H9 (cell line): ENCODE results near the gene ACYP2. TPM values are rescaled to one million over a fixed set of nuclear protein-coding genes. Genes with fewer than 3 reads are reported as not detected.

Experiments
- DNase-seq: peaks from one replicate; pipeline ENCODE4 v3.0.0-alpha.2; 2017
- H2AFZ ChIP-seq: one replicate; pipeline ENCODE4 v1.6.1; 2013; ENCODE audit warnings: mild to moderate bottlenecking, low read length, control low read depth, moderate library complexity
- H2AK5ac ChIP-seq: 2 replicates; pipeline ENCODE4 v1.6.1; 2013; ENCODE audit warnings: low read length, control low read depth, mixed read lengths; ENCODE audit not compliant: insufficient read length
- H2BK120ac ChIP-seq: one replicate; pipeline ENCODE4 v1.6.1; 2013; ENCODE audit warnings: low read depth, mild to moderate bottlenecking, low read length, control low read depth, inconsistent platforms; ENCODE audit not compliant: poor library complexity, severe bottlenecking
- H2BK12ac ChIP-seq: 2 replicates; pipeline ENCODE4 v1.6.1; 2013; ENCODE audit warnings: low read length, control low read depth, mixed read lengths, low read depth; ENCODE audit not compliant: insufficient read length
- H2BK15ac ChIP-seq: 2 replicates; pipeline ENCODE4 v1.6.1; 2013; ENCODE audit warnings: low read depth, low read length, control low read depth
- H2BK20ac ChIP-seq: one replicate; pipeline ENCODE4 v1.6.1; 2013; ENCODE audit warnings: low read depth, mild to moderate bottlenecking, low read length, control low read depth, inconsistent platforms; ENCODE audit not compliant: poor library complexity, severe bottlenecking
- H2BK5ac ChIP-seq: 2 replicates; pipeline ENCODE4 v1.6.1; 2013; ENCODE audit warnings: low read length, control low read depth, mixed read lengths; ENCODE audit not compliant: insufficient read length
- H3K14ac ChIP-seq: 2 replicates; pipeline ENCODE4 v1.6.1; 2013; ENCODE audit warnings: low read length, control low read depth; ENCODE audit not compliant: insufficient read depth
- H3K18ac ChIP-seq: 2 replicates; pipeline ENCODE4 v1.6.1; 2013; ENCODE audit warnings: low read depth, mild to moderate bottlenecking, mixed read lengths, low read length, control low read depth; ENCODE audit not compliant: insufficient read length
- H3K23ac ChIP-seq: 2 replicates; pipeline ENCODE4 v1.6.1; 2013; ENCODE audit warnings: low read length, control low read depth, mixed read lengths, low read depth; ENCODE audit not compliant: insufficient read length
- H3K23me2 ChIP-seq: 2 replicates; pipeline ENCODE4 v1.6.1; 2013; ENCODE audit warnings: low read depth, mild to moderate bottlenecking, mixed read lengths, low read length, control low read depth; ENCODE audit not compliant: insufficient read length, poor library complexity, severe bottlenecking
- H3K27ac ChIP-seq: 2 replicates; pipeline ENCODE4 v1.5.1; 2013; ENCODE audit warnings: low read length, control low read depth, mixed read lengths, low read depth; ENCODE audit not compliant: insufficient read length
- H3K27me3 ChIP-seq: 2 replicates; pipeline ENCODE4 v1.6.1; 2013; ENCODE audit warnings: low read length, control low read depth, inconsistent platforms; ENCODE audit not compliant: insufficient read depth
- H3K4ac ChIP-seq: 2 replicates; pipeline ENCODE4 v1.6.1; 2013; ENCODE audit warnings: low read depth, mild to moderate bottlenecking, control low read depth, inconsistent platforms, low read length, moderate library complexity
- H3K4me1 ChIP-seq: 2 replicates; pipeline ENCODE4 v1.6.1; 2013; ENCODE audit warnings: low read length, control low read depth, inconsistent platforms; ENCODE audit not compliant: insufficient read depth
- H3K4me2 ChIP-seq: 2 replicates; pipeline ENCODE4 v1.6.1; 2013; ENCODE audit warnings: low read length, control low read depth, mixed read lengths; ENCODE audit not compliant: insufficient read length, insufficient read depth
- H3K56ac ChIP-seq: 2 replicates; pipeline ENCODE4 v1.6.1; 2013; ENCODE audit warnings: low read depth, mild to moderate bottlenecking, mixed read lengths, low read length, control low read depth; ENCODE audit not compliant: insufficient read length
- H3K79me1 ChIP-seq: 2 replicates; pipeline ENCODE4 v1.6.1; 2013; ENCODE audit warnings: low read depth, mild to moderate bottlenecking, moderate library complexity, low read length, control low read depth, inconsistent platforms; ENCODE audit not compliant: insufficient read depth, poor library complexity, severe bottlenecking
- H3K79me2 ChIP-seq: 2 replicates; pipeline ENCODE4 v1.6.1; 2013; ENCODE audit warnings: low read length, control low read depth, inconsistent platforms; ENCODE audit not compliant: insufficient read depth
- H3K9ac ChIP-seq: 2 replicates; pipeline ENCODE4 v1.6.1; 2013; ENCODE audit warnings: low read length, control low read depth, mixed read lengths; ENCODE audit not compliant: insufficient read length; ENCODE audit errors: extremely low read depth
- H3K9me3 ChIP-seq: one replicate; pipeline ENCODE4 v1.6.1; 2013; ENCODE audit warnings: low read depth, low read length, inconsistent platforms; ENCODE audit not compliant: control insufficient read depth
- H3T11ph ChIP-seq: one replicate; pipeline ENCODE4 v1.6.1; 2013; ENCODE audit warnings: mild to moderate bottlenecking, low read length, control low read depth, inconsistent platforms
- H4K20me1 ChIP-seq: one replicate; pipeline ENCODE4 v1.6.1; 2013; ENCODE audit not compliant: control insufficient read depth, insufficient read length, insufficient read depth
- H4K5ac ChIP-seq: 2 replicates; pipeline ENCODE4 v1.6.1; 2013; ENCODE audit warnings: low read depth, mild to moderate bottlenecking, mixed read lengths, low read length, control low read depth; ENCODE audit not compliant: insufficient read length
- H4K8ac ChIP-seq: replicated peaks from 2 replicates; pipeline ENCODE4 v1.6.1; 2013; ENCODE audit warnings: low read length, control low read depth, mixed read lengths, low read depth; ENCODE audit not compliant: insufficient read length
- H4K91ac ChIP-seq: 2 replicates; pipeline ENCODE4 v1.6.1; 2013; ENCODE audit warnings: low read depth, mild to moderate bottlenecking, moderate library complexity, mixed read lengths, low read length, control low read depth; ENCODE audit not compliant: insufficient read length
- H3K27ac Mint-ChIP-seq, 3 experiments: 2 replicates in 2 of 3; 3 replicates in 1 of 3; pipeline ENCODE4 v1.8.0; 2020 to 2021; ENCODE audit warnings: mixed read lengths in 3 of 3, mild to moderate bottlenecking in 1 of 3, moderate library complexity in 1 of 3
- H3K27me3 Mint-ChIP-seq: 2 replicates; pipeline ENCODE4 v1.8.0; 2021; ENCODE audit warnings: low read depth, mild to moderate bottlenecking, moderate library complexity, mixed read lengths
- H3K36me3 Mint-ChIP-seq, 3 experiments: 2 replicates in 2 of 3; 3 replicates in 1 of 3; pipeline ENCODE4 v1.8.0; 2020 to 2021; ENCODE audit warnings: low read depth in 3 of 3, mixed read lengths in 3 of 3; ENCODE audit not compliant: insufficient read depth in 1 of 3
- H3K4me1 Mint-ChIP-seq, 2 experiments: 2 replicates each; pipeline ENCODE4 v1.8.0; 2020; ENCODE audit warnings: mixed read lengths in 2 of 2
- H3K4me3 Mint-ChIP-seq, 2 experiments: 2 replicates in 1 of 2; 3 replicates in 1 of 2; pipeline ENCODE4 v1.8.0; 2020 to 2021; ENCODE audit warnings: mild to moderate bottlenecking in 2 of 2, mixed read lengths in 2 of 2, moderate library complexity in 1 of 2
- H3K9me3 Mint-ChIP-seq, 2 experiments: 2 replicates in 1 of 2; 3 replicates in 1 of 2; pipeline ENCODE4 v1.8.0; 2020; ENCODE audit warnings: mild to moderate bottlenecking in 2 of 2, mixed read lengths in 2 of 2, moderate library complexity in 1 of 2
- WGBS: extraction: QIAGEN DNeasy Blood & Tissue Kit; methylation state at CpG from one replicate; pipeline ENCODE4 v1.1.7; 2013; ENCODE audit warnings: missing lambda C conversion rate, low lambda C conversion rate, mixed read lengths; ENCODE audit not compliant: insufficient read length; ENCODE audit errors: extremely low coverage; 5-methylcytosine and 5-hydroxymethylcytosine counted together
- total RNA-seq: library from RNA; stranded (reverse); gene quantifications from 2 replicates; pipeline ENCODE4 v1.2.1, GENCODE V29; 2021
- TF ChIP-seq, protein P1 (sequence below): fragments of 200-600 bp; sonication (generic); conservative IDR thresholded peaks from 3 replicates; pipeline ENCODE4 v1.8.0; 2021; ENCODE audit warnings: antibody characterized with exemption, mild to moderate bottlenecking

Gene ACYP2
- total RNA-seq, 1 experiment from 2014 or later = 3.2 TPM

DNA sequence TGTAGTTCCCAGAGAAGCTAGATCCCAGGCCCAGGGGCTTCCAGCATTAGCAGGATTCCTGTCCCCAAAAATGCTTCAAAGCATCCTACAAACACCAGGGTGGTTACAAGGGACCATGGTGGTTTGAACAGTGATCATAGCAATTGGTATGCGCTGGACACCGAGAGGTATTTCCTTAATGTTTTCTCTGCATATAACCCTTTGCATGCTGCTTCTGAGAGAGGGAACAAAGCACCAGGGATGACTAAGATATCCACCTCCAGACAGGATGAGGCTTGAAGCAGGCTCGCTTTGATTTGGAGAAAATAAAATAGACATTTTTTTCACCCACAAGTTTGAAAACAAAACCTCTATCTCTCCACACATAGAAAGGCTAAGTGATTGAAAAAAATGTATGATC is 191.1 kb downstream of the ACYP2 start:
- H4K8ac ChIP-seq = no peak overlapping the region
- WGBS = no CpG with 5 or more reads among the region's 3 CpGs
- H3K9me3 ChIP-seq = no peaks in the 10 kb centered on the region
- TF ChIP-seq, protein P1, sequence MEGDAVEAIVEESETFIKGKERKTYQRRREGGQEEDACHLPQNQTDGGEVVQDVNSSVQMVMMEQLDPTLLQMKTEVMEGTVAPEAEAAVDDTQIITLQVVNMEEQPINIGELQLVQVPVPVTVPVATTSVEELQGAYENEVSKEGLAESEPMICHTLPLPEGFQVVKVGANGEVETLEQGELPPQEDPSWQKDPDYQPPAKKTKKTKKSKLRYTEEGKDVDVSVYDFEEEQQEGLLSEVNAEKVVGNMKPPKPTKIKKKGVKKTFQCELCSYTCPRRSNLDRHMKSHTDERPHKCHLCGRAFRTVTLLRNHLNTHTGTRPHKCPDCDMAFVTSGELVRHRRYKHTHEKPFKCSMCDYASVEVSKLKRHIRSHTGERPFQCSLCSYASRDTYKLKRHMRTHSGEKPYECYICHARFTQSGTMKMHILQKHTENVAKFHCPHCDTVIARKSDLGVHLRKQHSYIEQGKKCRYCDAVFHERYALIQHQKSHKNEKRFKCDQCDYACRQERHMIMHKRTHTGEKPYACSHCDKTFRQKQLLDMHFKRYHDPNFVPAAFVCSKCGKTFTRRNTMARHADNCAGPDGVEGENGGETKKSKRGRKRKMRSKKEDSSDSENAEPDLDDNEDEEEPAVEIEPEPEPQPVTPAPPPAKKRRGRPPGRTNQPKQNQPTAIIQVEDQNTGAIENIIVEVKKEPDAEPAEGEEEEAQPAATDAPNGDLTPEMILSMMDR = no peak
- no peak overlapping the region for H2BK20ac ChIP-seq
- no peaks in the 10 kb centered on the region for H3K23me2 ChIP-seq
- no peak overlapping the region for H3K4me2 ChIP-seq
- no peaks in the 10 kb centered on the region for H3K27me3 Mint-ChIP-seq
- H2AFZ ChIP-seq = no peak overlapping the region
- no peak for DNase-seq
- H3K9ac ChIP-seq = no peak overlapping the region
- no peak overlapping the region for H2AK5ac ChIP-seq
- H2BK15ac ChIP-seq = no peak overlapping the region
- H3K36me3 Mint-ChIP-seq = no peaks in the 10 kb centered on the region
- H3K56ac ChIP-seq = no peak overlapping the region
- no peaks in the 10 kb centered on the region for H4K20me1 ChIP-seq
- no peak overlapping the region for H3T11ph ChIP-seq
- H2BK5ac ChIP-seq = no peak overlapping the region
- no peak overlapping the region for H2BK12ac ChIP-seq
- H3K9me3 Mint-ChIP-seq = no peaks in the 10 kb centered on the region
- H3K79me2 ChIP-seq = no peaks in the 10 kb centered on the region
- H4K91ac ChIP-seq = no peak overlapping the region
- no peak overlapping the region for H3K4ac ChIP-seq
- no peaks in the 10 kb centered on the region for H3K79me1 ChIP-seq
- no peak overlapping the region for H3K18ac ChIP-seq
- no peaks in the 10 kb centered on the region for H3K27me3 ChIP-seq
- no peak overlapping the region for H3K27ac ChIP-seq
- no peak overlapping the region for H4K5ac ChIP-seq
- H3K4me3 Mint-ChIP-seq = no peak overlapping the region
- no peaks in the 10 kb centered on the region for H3K4me1 ChIP-seq
- no peaks in the 10 kb centered on the region for H3K4me1 Mint-ChIP-seq
- no peak overlapping the region for H2BK120ac ChIP-seq
- H3K14ac ChIP-seq = no peak overlapping the region
- no peak overlapping the region for H3K27ac Mint-ChIP-seq
- H3K23ac ChIP-seq = no peak overlapping the region
